ENCODE measurements around the gene IP6K1. TPM values are rescaled to one million over a fixed set of nuclear protein-coding genes. Genes with fewer than 3 reads are reported as not detected.
"Not testable (repeated sequence)": the region's sequence is repeated elsewhere in the genome, so short reads cannot be mapped to it uniquely, and the experiment has no call there.

Gene IP6K1
- 49.3 and 52.4 TPM in 2 replicates for total RNA-seq

- Mint-ChIP-seq H3K4me1 (ENCODE audit: low read depth) (peaks cover 26% of the 10 kb centered on the region), H3K4me3 (peak within 1 kb of the TSS; percentile 92), H3K27ac (peak within 1 kb of the TSS; percentile 94), H3K27me3 (ENCODE audit: insufficient read depth) (peaks cover 8% of the 10 kb centered on the region), H3K9me3 (no peaks in the 10 kb centered on the region), H3K36me3 (ENCODE audit: low read depth) (peaks cover 10% of the 10 kb centered on the region)
- peak; percentile 100 for DNase-seq (ENCODE audit: low spot score)
- intact Hi-C loops (cut with micrococcal nuclease) = loop anchor here (1.0 to 10.0 kb wide), 11 partner anchors 16 to 662 kb away; partner anchors contain the start of genes MON1A, MST1R, RBM5 and RBM6
These were observed at the start of gene IP6K1 for GRCh38 chr3:49786357-49787181. IP6K1 (minus strand) TSS chr3:49786542; CDS start chr3:49748040, 38,502 bp downstream.

- no peaks in the 10 kb centered on the region for H3K4me1 Mint-ChIP-seq (ENCODE audit: low read depth)
- intact Hi-C loops (cut with micrococcal nuclease) = no loop called here
- no peaks in the 10 kb centered on the region for H3K27me3 Mint-ChIP-seq (ENCODE audit: insufficient read depth)
- DNase-seq (ENCODE audit: low spot score) = no peak
- no peaks in the 10 kb centered on the region for H3K9me3 Mint-ChIP-seq
- no peak overlapping the region for H3K4me3 Mint-ChIP-seq
- peaks cover 7% of the 10 kb centered on the region for H3K36me3 Mint-ChIP-seq (ENCODE audit: low read depth)
- no peak overlapping the region for H3K27ac Mint-ChIP-seq
These were observed 45.0 kb upstream of the IP6K1 start for GRCh38 chr3:49831341-49831740.

DNA sequence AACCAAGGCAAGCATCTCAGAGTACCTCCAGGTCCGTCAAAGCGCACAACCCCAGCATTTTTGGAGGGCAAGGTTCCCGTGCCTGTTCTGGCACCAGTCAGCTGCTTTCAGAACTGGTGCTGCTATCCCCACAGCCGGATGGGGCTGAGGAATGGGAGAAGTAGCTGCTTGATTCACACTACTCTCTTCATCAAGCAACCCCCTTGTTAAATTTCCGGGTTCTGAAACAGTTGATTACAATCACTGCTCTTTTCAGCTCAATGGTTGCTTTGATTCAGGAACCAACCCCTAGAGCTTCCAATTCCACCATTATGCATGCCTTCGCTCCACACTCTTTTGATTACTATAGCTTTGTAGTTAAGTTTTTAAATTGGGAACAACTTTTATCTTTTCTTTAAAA, 39.7 kb upstream of the IP6K1 start:
- intact Hi-C loops (cut with micrococcal nuclease) = no loop called here
- Mint-ChIP-seq H3K4me1 (ENCODE audit: low read depth) (no peaks in the 10 kb centered on the region), H3K27ac (no peak overlapping the region), H3K9me3 (no peaks in the 10 kb centered on the region), H3K4me3 (no peak overlapping the region), H3K36me3 (ENCODE audit: low read depth) (peaks cover 2% of the 10 kb centered on the region), H3K27me3 (ENCODE audit: insufficient read depth) (no peaks in the 10 kb centered on the region)
- DNase-seq (ENCODE audit: low spot score) = no peak

- H3K36me3 Mint-ChIP-seq (ENCODE audit: low read depth); H3K4me1 Mint-ChIP-seq (ENCODE audit: low read depth); H3K27me3 Mint-ChIP-seq (ENCODE audit: insufficient read depth); H3K27ac Mint-ChIP-seq; H3K4me3 Mint-ChIP-seq; intact Hi-C loops (cut with micrococcal nuclease); H3K9me3 Mint-ChIP-seq; DNase-seq (ENCODE audit: low spot score): not testable (repeated sequence)
These were observed 36.8 kb upstream of the IP6K1 start for GRCh38 chr3:49823131-49823530.

DNA sequence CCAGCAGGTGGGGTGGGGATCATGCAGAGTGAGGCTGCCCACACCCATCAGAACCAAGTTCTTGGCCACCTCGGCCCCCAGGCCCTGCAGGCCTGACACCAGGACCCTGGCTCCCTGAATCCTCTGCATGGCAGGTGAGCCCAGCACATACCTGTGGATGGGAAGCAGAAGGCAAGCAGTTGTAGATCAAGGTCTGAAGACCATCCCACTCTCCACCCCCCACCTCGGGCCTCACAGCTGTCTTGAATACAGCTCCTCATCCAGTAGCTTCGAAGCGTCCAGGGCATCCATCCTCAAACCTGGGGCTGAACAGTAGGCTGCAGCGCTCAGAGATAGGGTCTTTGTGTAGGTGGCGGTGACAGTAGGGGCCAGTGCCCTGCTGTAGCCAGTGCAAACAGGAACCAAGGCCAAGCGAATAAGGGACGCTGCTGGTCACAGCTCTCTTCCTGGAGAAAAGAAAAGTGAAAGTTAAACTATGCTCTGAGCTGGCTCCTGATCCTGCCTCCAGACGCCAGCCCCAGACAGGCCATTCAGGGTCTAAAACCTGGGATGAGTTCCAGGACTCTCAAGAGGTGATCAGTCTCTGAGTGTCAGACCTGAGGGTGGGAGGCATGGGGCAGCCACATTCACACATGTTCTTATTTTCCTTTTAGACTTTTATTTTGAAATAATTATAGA, 27.3 kb upstream of the IP6K1 start, which contains the start of gene UBA7:
UBA7 (minus strand) TSS at position 457 of the 678 bp plus-strand sequence; CDS start at position 291, 166 bp downstream.
- Mint-ChIP-seq H3K27ac (peak within 1 kb of the TSS; percentile 94), H3K36me3 (ENCODE audit: low read depth) (peaks cover 12% of the 10 kb centered on the region), H3K27me3 (ENCODE audit: insufficient read depth) (no peaks in the 10 kb centered on the region), H3K4me1 (ENCODE audit: low read depth) (peaks cover 27% of the 10 kb centered on the region), H3K9me3 (no peaks in the 10 kb centered on the region), H3K4me3 (peak within 1 kb of the TSS; percentile 94)
- intact Hi-C loops (cut with micrococcal nuclease) = loop anchor here (1.0 kb wide), 2 partner anchors 10 to 43 kb away; partner anchors contain the start of genes INKA1 and TRAIP
- DNase-seq (ENCODE audit: low spot score) = peak; percentile 40

GRCh38 chr3:49812916-49813496, 26.7 kb upstream of the IP6K1 start:
- no peak for DNase-seq (ENCODE audit: low spot score)
- peak overlapping the region; percentile 94 for H3K27ac Mint-ChIP-seq
- peaks cover 12% of the 10 kb centered on the region for H3K36me3 Mint-ChIP-seq (ENCODE audit: low read depth)
- no peaks in the 10 kb centered on the region for H3K9me3 Mint-ChIP-seq
- intact Hi-C loops (cut with micrococcal nuclease) = loop anchor here (1.0 kb wide), 2 partner anchors 10 to 43 kb away; partner anchors contain the start of genes INKA1 and TRAIP
- peaks cover 30% of the 10 kb centered on the region for H3K4me1 Mint-ChIP-seq (ENCODE audit: low read depth)
- peak overlapping the region; percentile 94 for H3K4me3 Mint-ChIP-seq
- no peaks in the 10 kb centered on the region for H3K27me3 Mint-ChIP-seq (ENCODE audit: insufficient read depth)

GRCh38 chr3:49807431-49808114, 21.2 kb upstream of the IP6K1 start:
- intact Hi-C loops (cut with micrococcal nuclease) = no loop called here
- Mint-ChIP-seq H3K27ac (no peak overlapping the region), H3K36me3 (ENCODE audit: low read depth) (peaks cover 20% of the 10 kb centered on the region), H3K9me3 (no peaks in the 10 kb centered on the region), H3K4me1 (ENCODE audit: low read depth) (peaks cover 42% of the 10 kb centered on the region), H3K4me3 (no peak overlapping the region), H3K27me3 (ENCODE audit: insufficient read depth) (no peaks in the 10 kb centered on the region)
- no peak for DNase-seq (ENCODE audit: low spot score)

DNA sequence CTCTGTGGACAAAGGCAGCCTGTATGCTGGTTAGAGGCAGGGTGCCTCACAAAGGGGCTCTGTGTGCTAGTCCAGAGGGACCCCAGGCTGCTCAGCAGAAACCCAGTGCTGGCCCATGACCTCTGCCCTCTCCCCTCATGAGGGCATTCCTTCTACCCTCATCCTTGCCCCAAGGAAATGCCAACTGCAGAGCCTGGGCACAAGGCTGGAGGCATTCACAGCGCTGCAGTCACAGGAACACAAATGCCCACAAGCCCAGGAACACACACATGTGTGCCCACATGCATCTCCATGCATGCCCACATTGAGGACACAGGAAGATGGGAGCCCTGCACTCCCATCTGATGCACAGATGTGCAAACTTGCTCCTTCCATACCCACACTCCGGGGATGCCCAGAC, 20.5 kb upstream of the IP6K1 start:
- intact Hi-C loops (cut with micrococcal nuclease) = no loop called here
- H3K4me3 Mint-ChIP-seq = no peak overlapping the region
- peaks cover 2% of the 10 kb centered on the region for H3K27me3 Mint-ChIP-seq (ENCODE audit: insufficient read depth)
- H3K4me1 Mint-ChIP-seq (ENCODE audit: low read depth) = peaks cover 35% of the 10 kb centered on the region
- no peaks in the 10 kb centered on the region for H3K9me3 Mint-ChIP-seq
- H3K36me3 Mint-ChIP-seq (ENCODE audit: low read depth) = peaks cover 20% of the 10 kb centered on the region
- H3K27ac Mint-ChIP-seq = no peak overlapping the region
- no peak for DNase-seq (ENCODE audit: low spot score)

- H3K4me3 Mint-ChIP-seq = no peak overlapping the region
- intact Hi-C loops (cut with micrococcal nuclease) = no loop called here
- H3K9me3 Mint-ChIP-seq = no peaks in the 10 kb centered on the region
- peaks cover 29% of the 10 kb centered on the region for H3K4me1 Mint-ChIP-seq (ENCODE audit: low read depth)
- no peak for DNase-seq (ENCODE audit: low spot score)
- H3K27ac Mint-ChIP-seq = no peak overlapping the region
- peaks cover 16% of the 10 kb centered on the region for H3K36me3 Mint-ChIP-seq (ENCODE audit: low read depth)
- H3K27me3 Mint-ChIP-seq (ENCODE audit: insufficient read depth) = peaks cover 3% of the 10 kb centered on the region
These were observed 19.8 kb upstream of the IP6K1 start for GRCh38 chr3:49805897-49806701.

DNA sequence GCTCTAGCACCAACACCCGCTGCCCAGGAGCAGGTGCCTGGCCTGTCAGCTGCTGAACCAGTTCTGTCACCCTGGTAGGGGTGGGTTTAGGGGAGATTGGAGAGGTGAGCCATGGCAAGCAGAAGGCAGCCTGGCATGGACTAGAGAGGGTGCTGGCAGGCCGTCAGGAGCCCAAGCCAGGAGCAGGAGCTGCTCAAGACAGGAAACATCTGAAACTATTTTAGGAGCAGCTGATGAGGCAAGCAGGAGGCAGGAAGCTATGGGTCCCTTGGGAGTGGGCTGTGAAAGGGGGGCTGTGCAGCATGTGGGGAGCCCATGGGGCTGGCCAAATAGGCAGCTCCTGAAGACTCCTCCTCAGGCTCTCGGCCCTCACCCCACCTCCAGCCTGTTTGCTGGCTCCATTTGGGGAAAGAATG, 19.0 kb upstream of the IP6K1 start:
- intact Hi-C loops (cut with micrococcal nuclease) = no loop called here
- H3K27me3 Mint-ChIP-seq (ENCODE audit: insufficient read depth) = peaks cover 3% of the 10 kb centered on the region
- peak overlapping the region; percentile 21 for H3K27ac Mint-ChIP-seq
- no peaks in the 10 kb centered on the region for H3K9me3 Mint-ChIP-seq
- H3K36me3 Mint-ChIP-seq (ENCODE audit: low read depth) = peaks cover 14% of the 10 kb centered on the region
- peak overlapping the region; percentile 38 for H3K4me3 Mint-ChIP-seq
- no peak for DNase-seq (ENCODE audit: low spot score)
- peaks cover 27% of the 10 kb centered on the region for H3K4me1 Mint-ChIP-seq (ENCODE audit: low read depth)

GRCh38 chr3:49804141-49805041, 18.0 kb upstream of the IP6K1 start:
- H3K4me3 Mint-ChIP-seq = peak overlapping the region; percentile 77
- no peaks in the 10 kb centered on the region for H3K9me3 Mint-ChIP-seq
- no peak overlapping the region for H3K27ac Mint-ChIP-seq
- peaks cover 7% of the 10 kb centered on the region for H3K27me3 Mint-ChIP-seq (ENCODE audit: insufficient read depth)
- H3K36me3 Mint-ChIP-seq (ENCODE audit: low read depth) = peaks cover 9% of the 10 kb centered on the region
- intact Hi-C loops (cut with micrococcal nuclease) = no loop called here
- H3K4me1 Mint-ChIP-seq (ENCODE audit: low read depth) = peaks cover 27% of the 10 kb centered on the region
- no peak for DNase-seq (ENCODE audit: low spot score)
